HG02943 (cell line): ENCODE data around the gene SPTBN5.

Source experiments
- ATAC-seq: cut with Tn5 transposase; IDR thresholded peaks from one replicate; pipeline ENCODE4 v1.9.1; 2021; ENCODE audit warnings: mild to moderate bottlenecking, low read depth, moderate library complexity; ENCODE audit not compliant: unreplicated experiment

Gene SPTBN5

DNA sequence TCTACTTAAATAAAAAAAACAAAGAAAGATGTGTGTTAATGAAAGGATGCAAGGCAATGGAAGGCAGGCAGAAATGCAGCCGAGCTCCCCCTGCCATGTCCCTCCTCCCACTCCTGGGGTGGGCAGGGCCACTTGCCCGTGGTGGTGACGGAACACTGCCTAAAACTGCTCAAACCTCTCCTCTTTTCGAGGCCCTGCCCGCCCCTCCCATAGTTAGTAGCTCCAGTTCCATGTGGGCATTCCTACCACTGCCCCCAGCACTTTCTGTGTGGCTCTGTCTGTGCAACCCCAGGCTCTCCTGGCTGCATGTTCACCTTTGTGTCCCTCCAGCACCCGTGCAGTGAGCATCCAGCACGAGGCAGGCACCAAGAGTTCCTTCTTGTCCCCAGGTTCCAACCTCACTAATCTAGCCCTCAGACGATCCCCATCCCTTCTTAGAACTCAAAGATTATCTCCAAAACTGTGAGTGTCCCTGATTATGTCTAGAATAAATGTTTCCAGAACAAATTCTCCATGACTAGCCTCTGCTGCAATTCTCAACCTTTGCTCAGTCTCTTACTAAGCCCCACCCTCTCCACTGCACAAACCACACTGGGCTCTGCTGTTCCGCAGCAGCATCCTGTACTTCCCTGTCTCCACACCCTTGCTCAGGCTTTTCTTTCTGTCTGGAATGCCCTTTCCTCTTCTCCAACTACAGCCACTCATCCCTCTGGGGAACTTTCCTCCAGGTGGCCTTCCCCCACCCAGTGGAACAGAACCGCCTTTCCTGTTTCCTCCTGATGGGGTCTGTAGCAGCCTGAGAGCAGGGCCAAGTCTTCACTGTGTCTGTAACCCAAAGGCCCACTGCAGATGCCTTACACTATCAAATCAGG is 32.6 kb upstream of the SPTBN5 start:
- ATAC-seq: no peak

- ATAC-seq: no peak
Observed at GRCh38 chr15:41925086-41925608, 31.3 kb upstream of the SPTBN5 start.

DNA sequence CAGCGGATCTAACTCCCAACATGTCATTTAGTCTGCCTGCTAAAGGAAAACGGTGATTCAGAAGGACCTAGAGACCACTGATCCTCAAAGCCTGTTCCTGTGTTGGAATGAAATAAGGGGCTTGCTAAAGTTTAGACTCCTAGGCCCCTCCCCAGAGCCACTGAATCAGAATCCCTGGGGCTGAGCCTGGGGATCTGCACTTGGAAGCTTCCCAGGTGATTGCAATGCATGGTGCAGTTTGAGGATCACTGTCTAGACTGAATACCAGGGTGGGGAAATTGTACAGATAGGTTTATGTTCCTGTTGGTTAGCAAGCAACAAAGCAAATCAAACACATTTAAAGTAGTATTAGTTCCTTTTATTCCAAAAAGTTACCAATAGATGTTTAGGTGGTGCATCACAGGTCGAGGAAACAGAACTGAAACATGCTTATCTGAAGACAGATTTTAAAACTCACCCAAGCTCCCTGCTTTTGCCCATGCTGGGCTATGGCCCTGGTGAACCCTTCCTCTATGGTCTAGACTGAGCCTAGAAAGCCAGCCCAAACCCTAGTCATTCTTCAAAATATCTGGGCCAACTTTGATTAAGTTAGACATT is 29.6 kb upstream of the SPTBN5 start:
- ATAC-seq: no peak

DNA sequence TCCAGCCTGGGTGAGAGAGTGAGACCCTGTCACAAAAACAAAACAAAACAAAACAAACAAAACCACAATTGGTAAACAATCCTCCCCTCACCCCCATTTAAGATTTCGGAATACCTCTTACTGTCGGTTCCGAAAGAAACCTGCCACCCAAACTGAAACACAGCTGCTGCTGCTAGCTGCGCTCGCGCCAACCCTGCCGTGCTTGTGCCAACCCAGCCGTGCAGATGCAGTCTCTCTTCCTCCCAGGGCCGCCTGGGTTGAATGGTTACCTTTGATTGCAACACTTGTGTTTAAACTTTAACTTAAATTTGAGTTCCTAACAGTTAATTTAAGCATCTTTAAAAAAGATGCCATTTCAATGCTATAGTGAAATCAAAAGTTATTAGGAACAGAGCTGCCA is 28.5 kb upstream of the SPTBN5 start:
- no peak for ATAC-seq

DNA sequence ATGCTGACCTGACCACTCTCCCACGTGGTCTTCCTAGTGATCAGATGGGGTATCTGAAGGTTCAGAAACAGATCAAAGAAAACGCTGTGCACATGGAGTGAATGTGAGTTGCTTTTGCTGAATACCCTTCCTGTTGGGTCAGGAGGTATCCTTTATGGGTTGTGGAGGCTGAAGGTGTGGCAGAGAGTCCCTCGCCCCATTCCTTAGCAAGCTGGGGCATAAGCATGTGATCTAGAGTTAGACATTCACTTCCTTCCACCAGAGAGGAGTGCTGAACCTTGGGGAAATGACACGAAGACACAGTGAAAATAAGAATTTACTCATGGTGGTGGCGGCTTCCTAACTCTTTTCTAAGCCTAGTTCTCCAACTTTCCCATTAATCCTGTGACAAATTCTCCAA is 27.8 kb upstream of the SPTBN5 start:
- no peak for ATAC-seq

DNA sequence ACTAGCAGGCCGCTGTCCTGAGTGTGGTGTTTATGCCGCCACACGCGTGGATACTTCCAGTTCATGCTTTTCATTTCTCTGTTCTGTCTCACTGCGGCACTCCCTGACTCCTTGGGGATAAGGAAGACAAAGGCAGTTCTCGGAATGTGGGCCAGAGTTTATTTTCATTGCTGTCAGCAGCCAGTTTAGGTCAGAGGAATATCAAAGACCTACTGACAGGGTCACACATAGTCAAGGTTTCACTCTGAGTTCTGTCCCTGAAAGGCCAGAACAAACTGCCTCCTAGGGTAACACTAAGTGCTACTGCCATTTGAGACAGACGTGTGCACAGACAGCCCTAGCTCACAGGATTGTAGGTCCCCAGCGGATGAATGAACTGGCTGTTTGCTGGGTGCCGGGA is 27.3 kb upstream of the SPTBN5 start:
- no peak for ATAC-seq

DNA sequence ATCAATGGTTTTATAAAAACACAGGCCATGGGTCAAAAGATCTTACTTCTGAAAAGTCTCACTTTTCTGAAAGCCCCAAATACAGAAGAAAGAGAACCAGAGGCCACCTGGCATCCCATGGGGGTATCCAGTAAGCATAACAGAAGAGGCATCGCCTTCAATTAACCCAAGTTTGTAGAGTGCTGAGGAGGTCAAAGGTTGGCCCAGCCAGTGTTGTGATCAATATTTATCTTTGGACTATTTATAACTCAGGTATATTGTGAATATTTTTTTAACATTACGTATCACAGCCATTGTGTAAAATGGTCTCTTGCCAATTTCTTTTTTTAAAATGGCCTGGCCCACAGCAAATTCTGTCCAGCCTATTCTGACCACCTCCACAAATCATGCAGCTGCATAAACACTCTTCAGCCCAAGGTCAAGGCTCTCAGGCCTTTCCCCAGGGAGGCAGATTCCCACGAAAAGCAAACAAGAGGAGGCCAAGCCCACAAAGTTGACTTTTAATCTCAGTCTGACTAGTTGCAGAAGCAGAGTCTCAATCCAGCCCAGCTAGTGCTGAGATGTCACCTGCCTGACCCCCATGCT is 26.2 kb upstream of the SPTBN5 start:
- ATAC-seq: no peak

GRCh38 chr15:41919201-41919820 is 25.5 kb upstream of the SPTBN5 start:
- ATAC-seq: no peak

- ATAC-seq: no peak
Observed at GRCh38 chr15:41918506-41919126, 24.8 kb upstream of the SPTBN5 start.

GRCh38 chr15:41917767-41918430 is 24.0 kb upstream of the SPTBN5 start:
- ATAC-seq: no peak

DNA sequence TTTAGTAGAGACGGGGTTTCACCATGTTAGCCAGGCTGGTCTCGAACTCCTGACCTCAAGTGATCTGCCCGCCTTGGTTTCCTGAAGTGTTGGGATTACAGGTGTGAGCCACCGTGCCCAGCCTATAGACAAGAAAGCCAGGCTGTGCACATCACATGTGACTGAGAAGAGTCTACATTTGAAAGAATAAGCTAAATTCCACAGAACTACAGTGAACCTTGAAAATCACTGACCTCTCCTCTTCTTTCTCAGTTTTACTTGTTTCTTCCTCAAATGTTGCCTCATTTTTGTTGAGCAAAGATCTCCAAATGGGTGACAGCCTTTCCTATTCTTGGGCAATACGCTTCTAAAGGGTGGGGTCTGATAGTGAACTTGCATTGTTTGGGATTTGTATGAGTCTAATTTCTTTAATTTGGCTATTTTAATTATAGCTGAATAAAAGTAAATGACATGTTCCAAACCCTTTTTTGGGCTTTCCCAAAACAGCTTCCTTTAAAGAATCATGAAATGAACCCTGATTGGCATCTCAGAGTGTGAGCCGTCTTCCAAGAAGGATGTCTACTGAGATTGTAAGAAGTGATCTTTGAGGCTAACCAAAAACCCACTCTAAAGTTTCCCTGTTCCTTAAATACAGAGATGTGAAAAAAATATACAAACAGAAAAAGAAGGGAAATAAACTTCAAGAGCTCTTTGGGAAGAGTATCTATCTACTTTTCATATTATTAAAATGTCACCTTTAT is 21.6 kb upstream of the SPTBN5 start:
- ATAC-seq: no peak

DNA sequence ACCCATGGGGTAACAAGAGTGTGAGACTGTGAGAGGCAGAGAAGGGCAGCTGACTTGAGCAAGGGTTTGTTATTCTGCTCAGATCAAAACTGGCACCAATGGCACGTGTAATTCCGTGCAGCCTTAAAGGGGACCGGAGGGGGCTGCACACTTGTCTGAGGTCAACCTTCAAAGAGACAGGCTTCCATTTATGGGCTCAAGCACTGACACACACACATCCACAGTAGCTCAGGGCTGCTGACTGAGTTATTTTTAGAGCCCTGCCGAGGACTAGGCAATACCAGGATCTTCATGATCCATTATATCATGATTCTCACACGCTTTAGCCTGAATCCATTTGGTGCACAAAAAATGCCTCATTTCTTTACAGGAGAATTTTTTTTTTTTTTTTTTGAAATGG is 20.6 kb upstream of the SPTBN5 start:
- no peak for ATAC-seq

GRCh38 chr15:41913256-41913655 is 19.4 kb upstream of the SPTBN5 start:
- ATAC-seq: no peak

DNA sequence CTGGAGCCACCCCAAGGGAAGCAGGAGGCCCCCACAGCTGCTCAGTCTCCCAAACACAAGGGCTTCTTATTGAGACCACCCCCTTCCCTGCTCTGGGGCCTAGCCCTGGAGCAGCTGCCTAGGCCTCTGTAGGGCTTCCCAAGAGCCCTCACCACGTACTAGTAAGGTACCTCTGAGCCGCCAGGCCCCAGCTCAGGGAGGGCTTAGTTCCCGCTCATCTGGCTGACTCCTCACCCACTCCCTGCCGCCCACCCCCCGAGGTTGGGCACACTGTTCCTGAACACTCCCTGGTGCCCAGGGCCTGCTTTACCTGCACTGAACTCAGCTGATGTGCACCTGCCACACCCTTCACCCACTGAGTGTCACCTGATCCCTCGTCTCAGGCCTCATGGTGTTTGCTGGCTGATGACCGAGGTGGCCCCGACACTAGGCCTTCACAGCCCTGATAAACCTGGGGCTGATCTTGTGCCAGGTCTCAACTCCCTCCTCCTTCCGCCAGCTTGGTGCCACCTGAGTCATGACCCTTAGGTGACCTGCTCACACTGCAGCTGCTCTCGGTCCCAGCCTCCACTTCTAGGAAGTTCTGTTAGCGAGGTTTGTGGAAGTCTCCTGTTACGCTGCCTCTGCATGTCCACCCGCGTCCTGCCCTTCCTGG is 18.0 kb upstream of the SPTBN5 start:
- ATAC-seq: no peak

GRCh38 chr15:41908736-41909461 is 15.0 kb upstream of the SPTBN5 start:
- no peak for ATAC-seq

GRCh38 chr15:41907141-41907540 is 13.3 kb upstream of the SPTBN5 start:
- ATAC-seq: no peak

DNA sequence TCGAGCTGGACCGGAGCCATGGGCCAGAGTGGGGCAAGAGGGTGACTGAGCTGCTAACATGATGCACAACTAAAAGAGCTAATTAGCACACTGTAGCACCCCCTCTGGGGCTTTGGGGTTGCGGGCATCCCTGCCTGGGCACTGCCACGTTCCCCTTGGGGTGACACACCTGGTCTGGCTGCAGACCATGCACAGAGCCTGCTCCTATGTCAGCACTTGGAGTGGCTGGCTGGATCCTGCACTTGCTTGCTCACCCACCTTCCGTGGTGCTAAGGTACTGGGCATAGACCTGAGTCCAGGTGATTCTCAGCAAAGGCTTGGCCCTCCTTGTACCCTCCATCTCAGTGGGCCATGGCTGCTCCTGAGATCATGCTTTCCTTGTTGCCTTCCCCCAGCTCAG is 12.8 kb upstream of the SPTBN5 start:
- no peak for ATAC-seq

DNA sequence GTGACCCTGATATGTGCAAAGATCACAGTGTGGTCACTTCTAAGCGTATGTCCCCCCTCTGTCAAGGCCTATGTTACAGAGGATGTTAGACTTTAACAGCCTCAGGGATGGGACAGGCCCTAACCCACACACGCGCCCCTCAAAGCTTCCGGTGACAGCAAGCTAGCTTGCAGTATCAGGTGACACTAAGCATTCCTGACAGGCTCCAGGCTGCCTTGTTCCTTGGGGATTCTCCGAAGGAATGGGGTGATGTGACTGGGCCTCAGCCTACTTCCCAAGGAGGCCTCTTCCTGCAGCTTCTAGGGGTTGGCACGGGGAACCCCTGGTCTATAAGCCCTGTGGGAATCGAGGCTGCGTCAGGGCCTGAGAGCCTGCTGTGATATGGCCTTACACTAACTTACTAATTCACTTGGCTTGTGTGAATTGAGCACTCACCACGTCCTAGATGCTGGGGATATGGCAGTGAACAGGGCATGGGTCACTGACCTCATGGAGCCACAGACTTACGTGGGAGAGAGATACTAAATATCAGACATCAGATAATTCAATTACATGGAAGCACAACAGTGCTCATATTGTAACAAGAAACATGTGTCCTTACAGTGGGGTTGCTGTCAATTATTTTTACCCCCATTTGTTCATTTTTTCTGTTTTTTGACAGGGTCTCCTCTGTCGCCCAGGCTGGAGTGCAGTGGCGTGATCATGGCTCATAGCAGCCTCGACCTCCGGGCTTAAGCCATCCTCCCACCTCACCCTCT is 11.4 kb upstream of the SPTBN5 start:
- ATAC-seq: no peak
